Measurements from ENCODE around the gene ACADVL.

ACADVL gene

GRCh38 chr17:7237266-7237760 lies 17.6 kb downstream of the ACADVL start:
- no peak for DNase-seq (ENCODE audit: low read depth in 1 of 2, low spot score in 1 of 2)
- Histone ChIP-seq H3K4me3 (replicated peaks; ENCODE audit: insufficient read depth, low read length) (peak overlapping the region; percentile 63), H3K27me3 (ENCODE audit: insufficient read depth, poor library complexity, severe bottlenecking) (no peaks in the 10 kb centered on the region), H3K27ac (replicated peaks) (peak overlapping the region; percentile 68)
- no peak for TF ChIP-seq GABPA (IDR thresholded peaks at IDR 0.05; ENCODE audit: low read depth)
- TF ChIP-seq CTCF (IDR thresholded peaks at IDR 0.05; ENCODE audit: insufficient read depth, low read length), result no peak
- TF ChIP-seq POLR2AphosphoS5 (IDR thresholded peaks at IDR 0.05; ENCODE audit: low read depth), result no peak
- no peak for TF ChIP-seq SPI1 (IDR thresholded peaks at IDR 0.05; ENCODE audit: borderline replicate concordance, low read depth)
- TF ChIP-seq REST (IDR thresholded peaks at IDR 0.05; ENCODE audit: insufficient replicate concordance, low read depth), result no peak

GRCh38 chr17:7237761-7238419 lies 18.2 kb downstream of the ACADVL start:
- TF ChIP-seq POLR2AphosphoS5 (IDR thresholded peaks at IDR 0.05; ENCODE audit: low read depth) (no peak), REST (IDR thresholded peaks at IDR 0.05; ENCODE audit: insufficient replicate concordance, low read depth) (no peak), CTCF (IDR thresholded peaks at IDR 0.05; ENCODE audit: insufficient read depth, low read length) (no peak), GABPA (IDR thresholded peaks at IDR 0.05; ENCODE audit: low read depth) (no peak), SPI1 (IDR thresholded peaks at IDR 0.05; ENCODE audit: borderline replicate concordance, low read depth) (no peak)
- Histone ChIP-seq H3K27me3 (ENCODE audit: insufficient read depth, poor library complexity, severe bottlenecking) (no peaks in the 10 kb centered on the region), H3K4me3 (replicated peaks; ENCODE audit: insufficient read depth, low read length) (peak overlapping the region; percentile 63), H3K27ac (replicated peaks) (peak overlapping the region; percentile 68)
- DNase-seq (ENCODE audit: low read depth in 1 of 2, low spot score in 1 of 2), result peak in 1 of 2 experiments; percentile 63

- DNase-seq (ENCODE audit: low read depth in 1 of 2, low spot score in 1 of 2), result no peak
- TF ChIP-seq GABPA (IDR thresholded peaks at IDR 0.05; ENCODE audit: low read depth) (no peak), REST (IDR thresholded peaks at IDR 0.05; ENCODE audit: insufficient replicate concordance, low read depth) (no peak), POLR2AphosphoS5 (IDR thresholded peaks at IDR 0.05; ENCODE audit: low read depth) (no peak), SPI1 (IDR thresholded peaks at IDR 0.05; ENCODE audit: borderline replicate concordance, low read depth) (no peak), CTCF (IDR thresholded peaks at IDR 0.05; ENCODE audit: insufficient read depth, low read length) (no peak)
Measured at GRCh38 chr17:7238420-7239090, 18.8 kb downstream of the ACADVL start.

More at GRCh38 chr17:7238420-7239090, 18.8 kb downstream of the ACADVL start:
- Histone ChIP-seq H3K27ac (replicated peaks) (peak overlapping the region; percentile 90), H3K27me3 (ENCODE audit: insufficient read depth, poor library complexity, severe bottlenecking) (no peaks in the 10 kb centered on the region), H3K4me3 (replicated peaks; ENCODE audit: insufficient read depth, low read length) (peak overlapping the region; percentile 63)

Data from HL-60 (cell line).